ENCODE measurements around the gene BDKRB2. TPM values are rescaled to one million over a fixed set of nuclear protein-coding genes. Genes with fewer than 3 reads are reported as not detected.

The BDKRB2 gene
- total and polyA plus RNA-seq, 2 experiments from 2014 or later = 0.14 to 0.21 TPM

- H3K27ac ChIP-seq (ENCODE audit: low read depth) = no peak within 1 kb of the TSS
- no peaks in the 10 kb centered on the region for H3F3A ChIP-seq (replicated peaks; ENCODE audit: low read depth)
- TF ChIP-seq ETS1 (IDR thresholded peaks at IDR 0.05) (no peak), ZNF331 (CRISPR knock-in tag; IDR thresholded peaks at IDR 0.05; ENCODE audit: low read depth) (no peak), NANOG (IDR thresholded peaks at IDR 0.05; ENCODE audit: borderline replicate concordance) (no peak), POLR2AphosphoS5 (IDR thresholded peaks at IDR 0.05; ENCODE audit: low read depth) (no peak), CREB1 (CRISPR knock-in tag; IDR thresholded peaks at IDR 0.05; ENCODE audit: low read depth) (no peak), ZNF114 (CRISPR knock-in tag; IDR thresholded peaks at IDR 0.05) (no peak), STAT1 (IDR thresholded peaks at IDR 0.05; ENCODE audit: unreplicated experiment) (no peak), JUNB (IDR thresholded peaks at IDR 0.05; ENCODE audit: unreplicated experiment) (no peak), EZH2 (IDR thresholded peaks at IDR 0.05; ENCODE audit: low read depth, unreplicated experiment) (no peak), REST (IDR thresholded peaks at IDR 0.05; ENCODE audit: unreplicated experiment) (no peak), CTCF (conservative IDR thresholded peaks at IDR 0.05; ENCODE audit: low read depth in 2 of 2) (no peak), EZH2phosphoT487 (IDR thresholded peaks at IDR 0.05; ENCODE audit: unreplicated experiment) (no peak)
- TF ChIP-seq, protein P1, sequence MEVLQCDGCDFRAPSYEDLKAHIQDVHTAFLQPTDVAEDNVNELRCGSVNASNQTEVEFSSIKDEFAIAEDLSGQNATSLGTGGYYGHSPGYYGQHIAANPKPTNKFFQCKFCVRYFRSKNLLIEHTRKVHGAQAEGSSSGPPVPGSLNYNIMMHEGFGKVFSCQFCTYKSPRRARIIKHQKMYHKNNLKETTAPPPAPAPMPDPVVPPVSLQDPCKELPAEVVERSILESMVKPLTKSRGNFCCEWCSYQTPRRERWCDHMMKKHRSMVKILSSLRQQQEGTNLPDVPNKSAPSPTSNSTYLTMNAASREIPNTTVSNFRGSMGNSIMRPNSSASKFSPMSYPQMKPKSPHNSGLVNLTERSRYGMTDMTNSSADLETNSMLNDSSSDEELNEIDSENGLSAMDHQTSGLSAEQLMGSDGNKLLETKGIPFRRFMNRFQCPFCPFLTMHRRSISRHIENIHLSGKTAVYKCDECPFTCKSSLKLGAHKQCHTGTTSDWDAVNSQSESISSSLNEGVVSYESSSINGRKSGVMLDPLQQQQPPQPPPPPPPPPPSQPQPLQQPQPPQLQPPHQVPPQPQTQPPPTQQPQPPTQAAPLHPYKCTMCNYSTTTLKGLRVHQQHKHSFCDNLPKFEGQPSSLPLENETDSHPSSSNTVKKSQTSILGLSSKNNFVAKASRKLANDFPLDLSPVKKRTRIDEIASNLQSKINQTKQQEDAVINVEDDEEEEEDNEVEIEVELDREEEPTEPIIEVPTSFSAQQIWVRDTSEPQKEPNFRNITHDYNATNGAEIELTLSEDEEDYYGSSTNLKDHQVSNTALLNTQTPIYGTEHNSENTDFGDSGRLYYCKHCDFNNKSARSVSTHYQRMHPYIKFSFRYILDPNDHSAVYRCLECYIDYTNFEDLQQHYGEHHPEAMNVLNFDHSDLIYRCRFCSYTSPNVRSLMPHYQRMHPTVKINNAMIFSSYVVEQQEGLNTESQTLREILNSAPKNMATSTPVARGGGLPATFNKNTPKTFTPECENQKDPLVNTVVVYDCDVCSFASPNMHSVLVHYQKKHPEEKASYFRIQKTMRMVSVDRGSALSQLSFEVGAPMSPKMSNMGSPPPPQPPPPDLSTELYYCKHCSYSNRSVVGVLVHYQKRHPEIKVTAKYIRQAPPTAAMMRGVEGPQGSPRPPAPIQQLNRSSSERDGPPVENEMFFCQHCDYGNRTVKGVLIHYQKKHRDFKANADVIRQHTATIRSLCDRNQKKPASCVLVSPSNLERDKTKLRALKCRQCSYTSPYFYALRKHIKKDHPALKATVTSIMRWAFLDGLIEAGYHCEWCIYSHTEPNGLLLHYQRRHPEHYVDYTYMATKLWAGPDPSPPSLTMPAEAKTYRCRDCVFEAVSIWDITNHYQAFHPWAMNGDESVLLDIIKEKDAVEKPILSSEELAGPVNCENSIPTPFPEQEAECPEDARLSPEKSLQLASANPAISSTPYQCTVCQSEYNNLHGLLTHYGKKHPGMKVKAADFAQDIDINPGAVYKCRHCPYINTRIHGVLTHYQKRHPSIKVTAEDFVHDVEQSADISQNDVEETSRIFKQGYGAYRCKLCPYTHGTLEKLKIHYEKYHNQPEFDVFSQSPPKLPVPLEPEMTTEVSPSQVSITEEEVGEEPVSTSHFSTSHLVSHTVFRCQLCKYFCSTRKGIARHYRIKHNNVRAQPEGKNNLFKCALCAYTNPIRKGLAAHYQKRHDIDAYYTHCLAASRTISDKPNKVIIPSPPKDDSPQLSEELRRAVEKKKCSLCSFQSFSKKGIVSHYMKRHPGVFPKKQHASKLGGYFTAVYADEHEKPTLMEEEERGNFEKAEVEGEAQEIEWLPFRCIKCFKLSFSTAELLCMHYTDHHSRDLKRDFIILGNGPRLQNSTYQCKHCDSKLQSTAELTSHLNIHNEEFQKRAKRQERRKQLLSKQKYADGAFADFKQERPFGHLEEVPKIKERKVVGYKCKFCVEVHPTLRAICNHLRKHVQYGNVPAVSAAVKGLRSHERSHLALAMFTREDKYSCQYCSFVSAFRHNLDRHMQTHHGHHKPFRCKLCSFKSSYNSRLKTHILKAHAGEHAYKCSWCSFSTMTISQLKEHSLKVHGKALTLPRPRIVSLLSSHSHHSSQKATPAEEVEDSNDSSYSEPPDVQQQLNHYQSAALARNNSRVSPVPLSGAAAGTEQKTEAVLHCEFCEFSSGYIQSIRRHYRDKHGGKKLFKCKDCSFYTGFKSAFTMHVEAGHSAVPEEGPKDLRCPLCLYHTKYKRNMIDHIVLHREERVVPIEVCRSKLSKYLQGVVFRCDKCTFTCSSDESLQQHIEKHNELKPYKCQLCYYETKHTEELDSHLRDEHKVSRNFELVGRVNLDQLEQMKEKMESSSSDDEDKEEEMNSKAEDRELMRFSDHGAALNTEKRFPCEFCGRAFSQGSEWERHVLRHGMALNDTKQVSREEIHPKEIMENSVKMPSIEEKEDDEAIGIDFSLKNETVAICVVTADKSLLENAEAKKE (CRISPR knock-in tag; IDR thresholded peaks at IDR 0.05) = no peak
- no peak within 1 kb of the TSS for H3K27ac Mint-ChIP-seq
- H2AFZ ChIP-seq = peak within 1 kb of the TSS; percentile 63; the same call in 1 of the 2 replicates
- H3K9me3 Mint-ChIP-seq = no peaks in the 10 kb centered on the region; the same call in 1 of the 3 replicates
- H3K27me3 Mint-ChIP-seq (ENCODE audit: insufficient read depth, low read depth, poor library complexity) = peaks cover 8% of the 10 kb centered on the region
- H3K4me2 ChIP-seq = no peak within 1 kb of the TSS
- no peak for ATAC-seq
- H3K4me3 Mint-ChIP-seq = no peak within 1 kb of the TSS
- no peaks in the 10 kb centered on the region for H3K79me2 ChIP-seq (replicated peaks; ENCODE audit: insufficient read depth)
- no peaks in the 10 kb centered on the region for H4K20me1 ChIP-seq (replicated peaks; ENCODE audit: insufficient read depth)
- H3K36me3 Mint-ChIP-seq (ENCODE audit: low read depth) = no peaks in the 10 kb centered on the region; the same call in 2 of the 3 replicates
- 0 out of 2 replicates have a peak, but pooled peaks cover 5% of the 10 kb centered on the region for H3K9me2 ChIP-seq (ENCODE audit: insufficient read depth)
- H3K4me1 Mint-ChIP-seq = peaks cover 16% of the 10 kb centered on the region
- no peaks in the 10 kb centered on the region for H3K27me3 ChIP-seq (ENCODE audit: insufficient read depth)
- H3K36me3 ChIP-seq (ENCODE audit: insufficient read depth) = no peaks in the 10 kb centered on the region
- H3K4me3 ChIP-seq = no peak within 1 kb of the TSS
- H3K4me1 ChIP-seq (ENCODE audit: insufficient read depth) = no peaks in the 10 kb centered on the region
- DNase-seq (ENCODE audit: low spot score) = no peak
Measured at GRCh38 chr14:96255501-96256366, 51.1 kb downstream of the BDKRB2 start, which contains the start of gene BDKRB1. BDKRB1 (plus strand) TSS chr14:96256210; CDS start chr14:96263683, 7,473 bp downstream.

All from GM23338 (cell line).